Panc1 (cell line): ENCODE data around the gene HACD4. TPM values are rescaled to one million over a fixed set of nuclear protein-coding genes. Genes with fewer than 3 reads are reported as not detected.

Experiments
- ATAC-seq: fragments of 200-7000 bp; cut with Tn5 transposase; 2 replicates; pipeline ENCODE4 v1.9.1; 2020; ENCODE audit warnings: mild to moderate bottlenecking, moderate library complexity
- BruUV-seq: library from RNA; stranded (reverse); fragments of 400-500 nt; replicated peaks from 2 replicates; lab custom pipeline; 2021; lab: Mats Ljungman, UMichigan
- CTCF ChIA-PET: fragments of 300-600 bp; sonication (Branson Sonifier 250); formaldehyde crosslinking; loops from one replicate; lab custom pipeline; 2022; ENCODE audit warnings: antibody characterized with exemption; lab: Charles Lee
- POLR2A ChIA-PET: fragments of 300-600 bp; sonication (Branson Sonifier 250); formaldehyde crosslinking; loops from one replicate; lab custom pipeline; 2022; ENCODE audit warnings: antibody characterized with exemption; lab: Charles Lee
- DNase-seq: peaks from one replicate; pipeline ENCODE4 v3.0.0-alpha.2; 2010; ENCODE audit warnings: low read depth, low spot score
- H3K27ac ChIP-seq: 2 replicates; pipeline ENCODE4 v1.5.1; 2011; ENCODE audit warnings: mild to moderate bottlenecking, low read length, inconsistent platforms
- H3K27me3 ChIP-seq: fragments of 200-500 bp; sonication (Bioruptor generic); 2 replicates; pipeline ENCODE4 v1.6.0; 2014; ENCODE audit warnings: low read length, inconsistent platforms; ENCODE audit not compliant: control insufficient read depth, insufficient read depth
- H3K36me3 ChIP-seq: fragments of 200-500 bp; sonication (Bioruptor generic); 2 replicates; pipeline ENCODE4 v1.5.1; 2014; ENCODE audit warnings: inconsistent platforms, mild to moderate bottlenecking, low read length, moderate library complexity; ENCODE audit not compliant: control insufficient read depth, insufficient read depth
- H3K4me1 ChIP-seq: 2 replicates; pipeline ENCODE4 v1.5.1; 2011; ENCODE audit warnings: inconsistent platforms, mild to moderate bottlenecking, low read length, moderate library complexity; ENCODE audit not compliant: control insufficient read depth, insufficient read depth
- H3K4me3 ChIP-seq, 2 experiments: 2 replicates each; pipeline ENCODE4 v1.5.1; 2011 to 2012; ENCODE audit warnings: low read depth in 2 of 2, low read length in 2 of 2, mild to moderate bottlenecking in 2 of 2, inconsistent platforms in 1 of 2, moderate library complexity in 1 of 2
- H3K9me3 ChIP-seq: fragments of 200-500 bp; sonication (Bioruptor generic); 2 replicates; pipeline ENCODE4 v1.5.1; 2014; ENCODE audit warnings: low read depth, mild to moderate bottlenecking, inconsistent platforms, low read length, moderate library complexity; ENCODE audit not compliant: control insufficient read depth, insufficient read depth
- POLR2AphosphoS5 ChIP-seq: IDR thresholded peaks from 2 replicates; pipeline ENCODE4 v1.6.1; 2012; ENCODE audit warnings: mild to moderate bottlenecking, low read depth, low read length, moderate library complexity
- SIN3A ChIP-seq: IDR thresholded peaks from 2 replicates; pipeline ENCODE4 v1.6.1; 2012; ENCODE audit warnings: low read depth, mild to moderate bottlenecking, low read length, moderate library complexity, borderline replicate concordance; ENCODE audit not compliant: insufficient read depth
- TCF7L2 ChIP-seq: IDR thresholded peaks from 2 replicates; pipeline ENCODE4 v1.6.1; 2011; ENCODE audit warnings: mild to moderate bottlenecking, low read depth, low read length, inconsistent platforms
- in situ Hi-C: cut with HindIII; loops from 2 replicates; pipeline ENCODE4 v1.10.0; 2016; ENCODE audit warnings: low sequenced_read_pairs, low pct_unique_long_range_greater_than_20kb
- intact Hi-C: fragments of 100-400 bp; cut with micrococcal nuclease; formaldehyde crosslinking; loops from one replicate; pipeline ENCODE4 v1.10.0; 2022; ENCODE audit not compliant: unreplicated experiment
- total RNA-seq: library from RNA; stranded (reverse); gene quantifications from one replicate; pipeline ENCODE4 v1.2.1, GENCODE V29; 2021; ENCODE audit not compliant: unreplicated experiment
- TF ChIP-seq, protein P1 (sequence below): fragments of 450-650 bp; IDR thresholded peaks from 2 replicates; pipeline ENCODE4 v1.5.1; 2017; ENCODE audit warnings: mild to moderate bottlenecking
- TF ChIP-seq, protein P2 (sequence below), 2 experiments: IDR thresholded peaks; 2 replicates each; pipeline ENCODE4 v1.6.1; 2011 to 2012; ENCODE audit warnings: low read depth in 2 of 2, control low read depth in 1 of 2, low read length in 1 of 2, mild to moderate bottlenecking in 1 of 2, moderate library complexity in 1 of 2; ENCODE audit not compliant: insufficient read depth in 1 of 2

Gene HACD4
- total RNA-seq, 1 experiment from 2014 or later: 0.13 TPM

DNA sequence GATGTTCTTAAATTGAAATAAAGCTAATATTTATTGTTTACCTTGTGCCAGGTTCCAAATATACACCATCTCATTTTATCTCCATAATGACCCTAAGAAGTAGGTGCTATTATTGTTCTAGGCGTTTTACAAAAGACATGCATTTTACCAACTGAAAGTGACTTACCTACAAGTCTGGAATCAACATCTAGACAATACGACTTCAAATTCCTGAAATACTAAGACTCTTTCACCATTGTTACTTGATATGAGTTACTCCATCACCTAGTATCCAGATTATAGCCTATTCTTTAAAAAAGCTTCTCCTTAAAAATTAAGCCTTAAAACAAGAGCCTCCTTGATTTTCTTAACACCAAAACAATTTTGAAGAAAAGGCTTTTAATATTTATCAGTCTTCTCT, 13.3 kb downstream of the HACD4 start:
- Histone ChIP-seq H3K4me3 (no peak overlapping the region), H3K27me3 (no peaks in the 10 kb centered on the region), H3K4me1 (no peaks in the 10 kb centered on the region), H3K36me3 (no peaks in the 10 kb centered on the region), H3K27ac (no peak overlapping the region), H3K9me3 (no peaks in the 10 kb centered on the region)
- ATAC-seq (no peak), DNase-seq (no peak)
- in situ Hi-C loops: no loop called here
- no TSS peak for BruUV-seq
- ChIA-PET CTCF (no interaction called here), POLR2A (no interaction called here)
- intact Hi-C loops: no loop called here
- TF ChIP-seq, protein P1, sequence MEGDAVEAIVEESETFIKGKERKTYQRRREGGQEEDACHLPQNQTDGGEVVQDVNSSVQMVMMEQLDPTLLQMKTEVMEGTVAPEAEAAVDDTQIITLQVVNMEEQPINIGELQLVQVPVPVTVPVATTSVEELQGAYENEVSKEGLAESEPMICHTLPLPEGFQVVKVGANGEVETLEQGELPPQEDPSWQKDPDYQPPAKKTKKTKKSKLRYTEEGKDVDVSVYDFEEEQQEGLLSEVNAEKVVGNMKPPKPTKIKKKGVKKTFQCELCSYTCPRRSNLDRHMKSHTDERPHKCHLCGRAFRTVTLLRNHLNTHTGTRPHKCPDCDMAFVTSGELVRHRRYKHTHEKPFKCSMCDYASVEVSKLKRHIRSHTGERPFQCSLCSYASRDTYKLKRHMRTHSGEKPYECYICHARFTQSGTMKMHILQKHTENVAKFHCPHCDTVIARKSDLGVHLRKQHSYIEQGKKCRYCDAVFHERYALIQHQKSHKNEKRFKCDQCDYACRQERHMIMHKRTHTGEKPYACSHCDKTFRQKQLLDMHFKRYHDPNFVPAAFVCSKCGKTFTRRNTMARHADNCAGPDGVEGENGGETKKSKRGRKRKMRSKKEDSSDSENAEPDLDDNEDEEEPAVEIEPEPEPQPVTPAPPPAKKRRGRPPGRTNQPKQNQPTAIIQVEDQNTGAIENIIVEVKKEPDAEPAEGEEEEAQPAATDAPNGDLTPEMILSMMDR: no peak
- TF ChIP-seq SIN3A: no peak
- TF ChIP-seq, protein P2, sequence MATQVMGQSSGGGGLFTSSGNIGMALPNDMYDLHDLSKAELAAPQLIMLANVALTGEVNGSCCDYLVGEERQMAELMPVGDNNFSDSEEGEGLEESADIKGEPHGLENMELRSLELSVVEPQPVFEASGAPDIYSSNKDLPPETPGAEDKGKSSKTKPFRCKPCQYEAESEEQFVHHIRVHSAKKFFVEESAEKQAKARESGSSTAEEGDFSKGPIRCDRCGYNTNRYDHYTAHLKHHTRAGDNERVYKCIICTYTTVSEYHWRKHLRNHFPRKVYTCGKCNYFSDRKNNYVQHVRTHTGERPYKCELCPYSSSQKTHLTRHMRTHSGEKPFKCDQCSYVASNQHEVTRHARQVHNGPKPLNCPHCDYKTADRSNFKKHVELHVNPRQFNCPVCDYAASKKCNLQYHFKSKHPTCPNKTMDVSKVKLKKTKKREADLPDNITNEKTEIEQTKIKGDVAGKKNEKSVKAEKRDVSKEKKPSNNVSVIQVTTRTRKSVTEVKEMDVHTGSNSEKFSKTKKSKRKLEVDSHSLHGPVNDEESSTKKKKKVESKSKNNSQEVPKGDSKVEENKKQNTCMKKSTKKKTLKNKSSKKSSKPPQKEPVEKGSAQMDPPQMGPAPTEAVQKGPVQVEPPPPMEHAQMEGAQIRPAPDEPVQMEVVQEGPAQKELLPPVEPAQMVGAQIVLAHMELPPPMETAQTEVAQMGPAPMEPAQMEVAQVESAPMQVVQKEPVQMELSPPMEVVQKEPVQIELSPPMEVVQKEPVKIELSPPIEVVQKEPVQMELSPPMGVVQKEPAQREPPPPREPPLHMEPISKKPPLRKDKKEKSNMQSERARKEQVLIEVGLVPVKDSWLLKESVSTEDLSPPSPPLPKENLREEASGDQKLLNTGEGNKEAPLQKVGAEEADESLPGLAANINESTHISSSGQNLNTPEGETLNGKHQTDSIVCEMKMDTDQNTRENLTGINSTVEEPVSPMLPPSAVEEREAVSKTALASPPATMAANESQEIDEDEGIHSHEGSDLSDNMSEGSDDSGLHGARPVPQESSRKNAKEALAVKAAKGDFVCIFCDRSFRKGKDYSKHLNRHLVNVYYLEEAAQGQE (IDR thresholded peaks at IDR 0.05; ENCODE audit: insufficient read depth in 1 of 2, low read depth in 2 of 2, low read length in 1 of 2): no peak

DNA sequence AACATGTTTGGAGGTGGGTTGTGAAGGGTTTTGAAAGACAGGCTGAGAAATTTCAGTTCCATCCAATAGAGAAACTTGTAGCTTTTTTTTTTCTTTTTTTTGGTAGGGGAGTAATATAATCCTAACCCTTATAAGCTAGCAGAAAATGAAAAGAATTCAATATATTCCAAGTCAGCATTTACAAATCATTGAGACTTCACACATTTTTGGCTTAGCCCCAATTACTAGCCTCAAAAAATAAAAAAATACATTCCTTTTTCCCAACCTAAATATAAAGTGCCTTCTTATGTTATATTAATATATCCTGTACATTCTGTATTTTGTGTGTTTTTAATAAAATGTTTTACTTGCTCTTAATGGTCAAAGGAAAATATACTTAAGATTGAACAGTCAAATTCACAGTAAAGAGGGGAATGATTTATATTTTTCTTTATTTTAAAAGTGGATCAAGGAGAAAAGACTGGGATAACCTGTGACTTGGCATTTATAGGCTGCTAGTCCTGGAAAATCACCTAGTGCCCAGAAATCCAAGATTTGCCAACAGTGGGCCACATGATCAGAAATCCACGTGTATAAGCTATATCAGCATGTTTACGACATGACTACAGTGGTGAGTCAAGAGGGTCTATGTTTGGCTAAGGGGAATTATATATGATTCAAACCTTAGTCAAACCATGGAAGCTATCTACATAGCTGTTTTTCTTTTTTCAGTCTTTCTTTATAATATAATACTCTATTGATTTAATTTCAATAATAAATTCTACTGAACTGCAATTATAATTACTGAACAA, 14.5 kb downstream of the HACD4 start:
- Histone ChIP-seq H3K4me1 (no peaks in the 10 kb centered on the region), H3K9me3 (no peaks in the 10 kb centered on the region), H3K27me3 (no peaks in the 10 kb centered on the region), H3K4me3 (no peak overlapping the region), H3K27ac (no peak overlapping the region), H3K36me3 (no peaks in the 10 kb centered on the region)
- DNase-seq (no peak), ATAC-seq (no peak)
- in situ Hi-C loops (no loop called here), intact Hi-C loops (no loop called here)
- CTCF ChIA-PET: no interaction called here
- BruUV-seq: no TSS peak
- TF ChIP-seq TCF7L2: no peak
- no peak for TF ChIP-seq POLR2AphosphoS5
- TF ChIP-seq, protein P1: no peak
- TF ChIP-seq SIN3A: no peak
- TF ChIP-seq, protein P2 (IDR thresholded peaks at IDR 0.05; ENCODE audit: insufficient read depth in 1 of 2, low read depth in 2 of 2, low read length in 1 of 2): no peak
- POLR2A ChIA-PET: no interaction called here
